Measurements from ENCODE around the gene KAT2B.

The KAT2B gene

DNA sequence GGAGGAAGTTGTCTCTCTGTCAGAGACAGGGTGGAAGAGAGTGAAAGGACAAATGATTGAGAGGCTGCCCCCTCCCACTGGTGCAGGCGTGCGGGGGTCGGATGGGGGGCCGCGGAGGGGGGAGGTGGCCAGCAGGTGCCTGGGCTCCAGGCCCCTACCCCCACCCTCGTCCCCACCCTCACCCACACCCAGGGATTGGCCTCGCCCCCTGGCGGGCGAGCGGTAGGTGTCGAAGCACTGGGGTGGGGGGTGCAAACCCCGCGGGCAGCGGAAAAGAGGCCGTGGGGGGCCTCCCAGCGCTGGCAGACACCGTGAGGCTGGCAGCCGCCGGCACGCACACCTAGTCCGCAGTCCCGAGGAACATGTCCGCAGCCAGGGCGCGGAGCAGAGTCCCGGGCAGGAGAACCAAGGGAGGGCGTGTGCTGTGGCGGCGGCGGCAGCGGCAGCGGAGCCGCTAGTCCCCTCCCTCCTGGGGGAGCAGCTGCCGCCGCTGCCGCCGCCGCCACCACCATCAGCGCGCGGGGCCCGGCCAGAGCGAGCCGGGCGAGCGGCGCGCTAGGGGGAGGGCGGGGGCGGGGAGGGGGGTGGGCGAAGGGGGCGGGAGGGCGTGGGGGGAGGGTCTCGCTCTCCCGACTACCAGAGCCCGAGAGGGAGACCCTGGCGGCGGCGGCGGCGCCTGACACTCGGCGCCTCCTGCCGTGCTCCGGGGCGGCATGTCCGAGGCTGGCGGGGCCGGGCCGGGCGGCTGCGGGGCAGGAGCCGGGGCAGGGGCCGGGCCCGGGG lies at the start of gene KAT2B:
Gene KAT2B (plus strand): TSS at position 682 of the 783 bp plus-strand sequence. CDS start 32 bp downstream, at position 714.
- no peak for DNase-seq (ENCODE audit: low read depth)
- TF ChIP-seq, protein P1, sequence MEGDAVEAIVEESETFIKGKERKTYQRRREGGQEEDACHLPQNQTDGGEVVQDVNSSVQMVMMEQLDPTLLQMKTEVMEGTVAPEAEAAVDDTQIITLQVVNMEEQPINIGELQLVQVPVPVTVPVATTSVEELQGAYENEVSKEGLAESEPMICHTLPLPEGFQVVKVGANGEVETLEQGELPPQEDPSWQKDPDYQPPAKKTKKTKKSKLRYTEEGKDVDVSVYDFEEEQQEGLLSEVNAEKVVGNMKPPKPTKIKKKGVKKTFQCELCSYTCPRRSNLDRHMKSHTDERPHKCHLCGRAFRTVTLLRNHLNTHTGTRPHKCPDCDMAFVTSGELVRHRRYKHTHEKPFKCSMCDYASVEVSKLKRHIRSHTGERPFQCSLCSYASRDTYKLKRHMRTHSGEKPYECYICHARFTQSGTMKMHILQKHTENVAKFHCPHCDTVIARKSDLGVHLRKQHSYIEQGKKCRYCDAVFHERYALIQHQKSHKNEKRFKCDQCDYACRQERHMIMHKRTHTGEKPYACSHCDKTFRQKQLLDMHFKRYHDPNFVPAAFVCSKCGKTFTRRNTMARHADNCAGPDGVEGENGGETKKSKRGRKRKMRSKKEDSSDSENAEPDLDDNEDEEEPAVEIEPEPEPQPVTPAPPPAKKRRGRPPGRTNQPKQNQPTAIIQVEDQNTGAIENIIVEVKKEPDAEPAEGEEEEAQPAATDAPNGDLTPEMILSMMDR (conservative IDR thresholded peaks at IDR 0.05; ENCODE audit: low read depth, low read length), result peak; percentile 63
- H3K4me3 ChIP-seq (ENCODE audit: low read length), result peak within 1 kb of the TSS; percentile 73

DNA sequence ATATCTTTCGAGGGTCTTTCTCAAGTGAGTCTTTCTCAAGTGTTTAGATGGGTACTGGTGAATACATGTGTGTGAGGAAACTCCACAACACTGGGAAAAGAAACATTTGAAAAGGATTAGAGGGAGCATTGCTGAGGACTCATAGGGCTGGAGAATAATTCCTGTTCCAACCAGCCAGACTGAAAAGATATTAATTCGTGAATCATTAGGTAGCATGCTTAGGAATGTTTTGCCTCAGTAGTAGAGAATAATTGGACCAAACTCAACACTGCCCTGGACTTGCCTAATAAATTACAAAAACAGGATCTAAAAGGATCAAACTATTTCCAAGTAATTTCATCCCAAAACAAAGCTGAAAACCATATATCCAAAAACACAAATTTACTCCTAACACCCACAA lies 45.5 kb upstream of the KAT2B start:
- TF ChIP-seq, protein P1 (conservative IDR thresholded peaks at IDR 0.05; ENCODE audit: low read depth, low read length), result no peak
- H3K4me3 ChIP-seq (ENCODE audit: low read length), result no peak overlapping the region
- peak; percentile 34 for DNase-seq (ENCODE audit: low read depth)

DNA sequence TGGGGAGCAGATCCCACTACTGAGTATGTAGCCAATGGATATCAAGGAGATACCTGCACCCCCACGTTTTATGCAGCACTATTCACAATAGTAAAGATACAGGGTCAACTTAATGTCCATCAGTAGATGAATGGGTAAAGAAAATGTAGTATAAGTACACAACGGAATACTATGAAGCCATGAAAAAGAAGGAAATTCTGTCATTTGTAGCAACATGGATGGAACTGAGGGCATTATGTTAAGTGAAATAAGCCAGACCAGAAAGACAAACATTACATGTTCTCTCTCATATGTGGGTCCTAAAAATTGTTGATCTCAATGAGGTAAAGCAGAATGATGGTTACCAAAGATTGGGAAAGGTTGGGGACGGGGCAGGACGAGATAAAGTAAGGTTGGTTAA lies 42.7 kb upstream of the KAT2B start:
- no peak for DNase-seq (ENCODE audit: low read depth)
- TF ChIP-seq, protein P1 (conservative IDR thresholded peaks at IDR 0.05; ENCODE audit: low read depth, low read length), result no peak
- no peak overlapping the region for H3K4me3 ChIP-seq (ENCODE audit: low read length)

DNA sequence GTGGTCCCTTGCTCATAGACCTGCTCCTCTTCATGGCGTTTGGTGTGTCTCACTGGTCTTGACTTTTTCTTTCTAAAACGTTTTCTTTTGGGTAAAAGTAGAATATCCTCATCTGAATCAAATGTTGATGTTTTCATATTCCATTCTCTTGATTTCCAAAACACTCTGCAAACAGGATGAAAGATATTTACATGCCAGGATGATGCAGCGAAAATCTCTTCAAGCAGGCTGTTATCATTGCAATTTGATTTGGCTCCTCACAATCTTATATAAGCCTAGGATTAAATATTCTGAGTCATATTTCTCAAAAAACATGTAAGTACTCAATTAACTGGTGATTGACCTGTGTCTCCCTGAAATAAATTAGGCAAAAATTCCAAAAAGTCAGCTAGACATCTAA lies 38.3 kb upstream of the KAT2B start:
- DNase-seq (ENCODE audit: low read depth), result no peak
- TF ChIP-seq, protein P1 (conservative IDR thresholded peaks at IDR 0.05; ENCODE audit: low read depth, low read length), result no peak
- no peak overlapping the region for H3K4me3 ChIP-seq (ENCODE audit: low read length)

DNA sequence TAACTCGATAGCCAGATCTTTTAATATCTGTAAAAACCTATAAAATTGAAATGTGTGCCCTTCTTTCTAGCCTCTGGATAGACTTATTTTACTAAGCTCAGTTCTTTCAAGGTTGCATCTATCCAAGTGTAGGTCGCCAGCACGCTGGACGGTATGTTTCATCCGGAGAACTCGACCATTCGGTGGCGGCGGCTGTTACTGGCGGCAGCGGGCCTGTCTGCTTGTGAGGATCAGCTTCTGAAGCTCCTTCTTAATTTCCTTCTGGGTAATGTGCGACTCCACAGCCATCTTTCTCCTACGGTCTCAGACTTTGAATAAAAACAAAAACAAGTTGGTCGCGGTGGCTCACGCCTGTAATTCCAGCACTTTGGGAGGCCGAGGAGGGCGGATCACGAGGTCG lies 32.3 kb upstream of the KAT2B start:
- no peak overlapping the region for H3K4me3 ChIP-seq (ENCODE audit: low read length)
- TF ChIP-seq, protein P1 (conservative IDR thresholded peaks at IDR 0.05; ENCODE audit: low read depth, low read length), result no peak
- no peak for DNase-seq (ENCODE audit: low read depth)

DNA sequence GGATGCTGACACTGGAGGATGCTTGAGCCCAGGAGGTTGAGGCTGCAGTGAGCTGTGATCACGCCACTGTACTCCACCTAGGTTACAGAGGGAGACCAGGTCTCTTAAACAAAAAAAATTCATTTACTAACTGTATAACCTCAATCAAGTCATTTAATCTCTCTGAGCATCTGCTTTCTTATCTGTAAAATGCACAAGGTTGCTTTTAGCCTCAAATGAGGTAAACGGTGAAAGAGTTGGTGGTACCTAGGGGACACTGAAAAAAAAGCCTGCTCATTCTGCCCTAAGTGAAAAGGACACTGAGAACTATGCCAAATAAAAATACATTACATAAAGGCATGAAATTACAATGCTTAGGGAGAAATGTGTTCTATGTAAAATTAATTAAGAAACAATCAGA lies 31.6 kb upstream of the KAT2B start:
- TF ChIP-seq, protein P1 (conservative IDR thresholded peaks at IDR 0.05; ENCODE audit: low read depth, low read length), result no peak
- no peak for DNase-seq (ENCODE audit: low read depth)
- H3K4me3 ChIP-seq (ENCODE audit: low read length), result no peak overlapping the region

DNA sequence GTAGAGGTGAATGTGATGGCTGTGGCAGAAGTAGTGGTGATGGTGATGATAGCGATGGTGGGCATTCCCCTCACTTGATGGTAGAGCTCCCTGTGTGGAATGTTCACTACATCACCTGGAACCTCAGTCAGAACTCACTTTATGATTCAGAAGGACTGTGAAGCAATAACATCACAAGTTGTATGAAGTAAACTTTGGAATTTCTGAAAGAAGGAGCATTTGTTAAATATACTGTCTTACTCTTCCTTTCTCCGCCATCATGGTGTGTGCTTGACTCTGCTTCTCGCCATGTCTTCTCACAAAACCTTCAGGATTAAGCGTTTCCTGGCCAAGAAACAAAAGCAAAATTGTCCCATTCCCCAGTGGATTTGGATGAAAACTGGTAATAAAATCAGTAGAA lies 28.1 kb upstream of the KAT2B start, which contains the start of gene PP2D1:
Gene PP2D1 (minus strand): TSS at position 101 of the 400 bp plus-strand sequence. CDS start 192 bp downstream, outside the sequence.
- H3K4me3 ChIP-seq (ENCODE audit: low read length), result no peak within 1 kb of the TSS
- TF ChIP-seq, protein P1 (conservative IDR thresholded peaks at IDR 0.05; ENCODE audit: low read depth, low read length), result no peak
- no peak for DNase-seq (ENCODE audit: low read depth)

Measured in retinal pigment epithelial cell (primary cell).